H9 (cell line): ENCODE measurements around the gene HMSD. TPM values are rescaled to one million over a fixed set of nuclear protein-coding genes. Genes with fewer than 3 reads are reported as not detected.

Experiments used
- DNase-seq: peaks from one replicate; pipeline ENCODE4 v3.0.0-alpha.2; 2017
- H2AFZ ChIP-seq: one replicate; pipeline ENCODE4 v1.6.1; 2013; ENCODE audit warnings: mild to moderate bottlenecking, low read length, control low read depth, moderate library complexity
- H2AK5ac ChIP-seq: 2 replicates; pipeline ENCODE4 v1.6.1; 2013; ENCODE audit warnings: low read length, control low read depth, mixed read lengths; ENCODE audit not compliant: insufficient read length
- H2BK120ac ChIP-seq: one replicate; pipeline ENCODE4 v1.6.1; 2013; ENCODE audit warnings: low read depth, mild to moderate bottlenecking, low read length, control low read depth, inconsistent platforms; ENCODE audit not compliant: poor library complexity, severe bottlenecking
- H2BK12ac ChIP-seq: 2 replicates; pipeline ENCODE4 v1.6.1; 2013; ENCODE audit warnings: low read length, control low read depth, mixed read lengths, low read depth; ENCODE audit not compliant: insufficient read length
- H2BK15ac ChIP-seq: 2 replicates; pipeline ENCODE4 v1.6.1; 2013; ENCODE audit warnings: low read depth, low read length, control low read depth
- H2BK20ac ChIP-seq: one replicate; pipeline ENCODE4 v1.6.1; 2013; ENCODE audit warnings: low read depth, mild to moderate bottlenecking, low read length, control low read depth, inconsistent platforms; ENCODE audit not compliant: poor library complexity, severe bottlenecking
- H2BK5ac ChIP-seq: 2 replicates; pipeline ENCODE4 v1.6.1; 2013; ENCODE audit warnings: low read length, control low read depth, mixed read lengths; ENCODE audit not compliant: insufficient read length
- H3K14ac ChIP-seq: 2 replicates; pipeline ENCODE4 v1.6.1; 2013; ENCODE audit warnings: low read length, control low read depth; ENCODE audit not compliant: insufficient read depth
- H3K18ac ChIP-seq: 2 replicates; pipeline ENCODE4 v1.6.1; 2013; ENCODE audit warnings: low read depth, mild to moderate bottlenecking, mixed read lengths, low read length, control low read depth; ENCODE audit not compliant: insufficient read length
- H3K23ac ChIP-seq: 2 replicates; pipeline ENCODE4 v1.6.1; 2013; ENCODE audit warnings: low read length, control low read depth, mixed read lengths, low read depth; ENCODE audit not compliant: insufficient read length
- H3K23me2 ChIP-seq: 2 replicates; pipeline ENCODE4 v1.6.1; 2013; ENCODE audit warnings: low read depth, mild to moderate bottlenecking, mixed read lengths, low read length, control low read depth; ENCODE audit not compliant: insufficient read length, poor library complexity, severe bottlenecking
- H3K27ac ChIP-seq: 2 replicates; pipeline ENCODE4 v1.5.1; 2013; ENCODE audit warnings: low read length, control low read depth, mixed read lengths, low read depth; ENCODE audit not compliant: insufficient read length
- H3K27me3 ChIP-seq: 2 replicates; pipeline ENCODE4 v1.6.1; 2013; ENCODE audit warnings: low read length, control low read depth, inconsistent platforms; ENCODE audit not compliant: insufficient read depth
- H3K4ac ChIP-seq: 2 replicates; pipeline ENCODE4 v1.6.1; 2013; ENCODE audit warnings: low read depth, mild to moderate bottlenecking, control low read depth, inconsistent platforms, low read length, moderate library complexity
- H3K4me1 ChIP-seq: 2 replicates; pipeline ENCODE4 v1.6.1; 2013; ENCODE audit warnings: low read length, control low read depth, inconsistent platforms; ENCODE audit not compliant: insufficient read depth
- H3K4me2 ChIP-seq: 2 replicates; pipeline ENCODE4 v1.6.1; 2013; ENCODE audit warnings: low read length, control low read depth, mixed read lengths; ENCODE audit not compliant: insufficient read length, insufficient read depth
- H3K56ac ChIP-seq: 2 replicates; pipeline ENCODE4 v1.6.1; 2013; ENCODE audit warnings: low read depth, mild to moderate bottlenecking, mixed read lengths, low read length, control low read depth; ENCODE audit not compliant: insufficient read length
- H3K79me1 ChIP-seq: 2 replicates; pipeline ENCODE4 v1.6.1; 2013; ENCODE audit warnings: low read depth, mild to moderate bottlenecking, moderate library complexity, low read length, control low read depth, inconsistent platforms; ENCODE audit not compliant: insufficient read depth, poor library complexity, severe bottlenecking
- H3K79me2 ChIP-seq: 2 replicates; pipeline ENCODE4 v1.6.1; 2013; ENCODE audit warnings: low read length, control low read depth, inconsistent platforms; ENCODE audit not compliant: insufficient read depth
- H3K9ac ChIP-seq: 2 replicates; pipeline ENCODE4 v1.6.1; 2013; ENCODE audit warnings: low read length, control low read depth, mixed read lengths; ENCODE audit not compliant: insufficient read length; ENCODE audit errors: extremely low read depth
- H3K9me3 ChIP-seq: one replicate; pipeline ENCODE4 v1.6.1; 2013; ENCODE audit warnings: low read depth, low read length, inconsistent platforms; ENCODE audit not compliant: control insufficient read depth
- H3T11ph ChIP-seq: one replicate; pipeline ENCODE4 v1.6.1; 2013; ENCODE audit warnings: mild to moderate bottlenecking, low read length, control low read depth, inconsistent platforms
- H4K20me1 ChIP-seq: one replicate; pipeline ENCODE4 v1.6.1; 2013; ENCODE audit not compliant: control insufficient read depth, insufficient read length, insufficient read depth
- H4K5ac ChIP-seq: 2 replicates; pipeline ENCODE4 v1.6.1; 2013; ENCODE audit warnings: low read depth, mild to moderate bottlenecking, mixed read lengths, low read length, control low read depth; ENCODE audit not compliant: insufficient read length
- H4K8ac ChIP-seq: replicated peaks from 2 replicates; pipeline ENCODE4 v1.6.1; 2013; ENCODE audit warnings: low read length, control low read depth, mixed read lengths, low read depth; ENCODE audit not compliant: insufficient read length
- H4K91ac ChIP-seq: 2 replicates; pipeline ENCODE4 v1.6.1; 2013; ENCODE audit warnings: low read depth, mild to moderate bottlenecking, moderate library complexity, mixed read lengths, low read length, control low read depth; ENCODE audit not compliant: insufficient read length
- H3K27ac Mint-ChIP-seq, 3 experiments: 2 replicates in 2 of 3; 3 replicates in 1 of 3; pipeline ENCODE4 v1.8.0; 2020 to 2021; ENCODE audit warnings: mixed read lengths in 3 of 3, mild to moderate bottlenecking in 1 of 3, moderate library complexity in 1 of 3
- H3K27me3 Mint-ChIP-seq: 2 replicates; pipeline ENCODE4 v1.8.0; 2021; ENCODE audit warnings: low read depth, mild to moderate bottlenecking, moderate library complexity, mixed read lengths
- H3K36me3 Mint-ChIP-seq, 3 experiments: 2 replicates in 2 of 3; 3 replicates in 1 of 3; pipeline ENCODE4 v1.8.0; 2020 to 2021; ENCODE audit warnings: low read depth in 3 of 3, mixed read lengths in 3 of 3; ENCODE audit not compliant: insufficient read depth in 1 of 3
- H3K4me1 Mint-ChIP-seq, 2 experiments: 2 replicates each; pipeline ENCODE4 v1.8.0; 2020; ENCODE audit warnings: mixed read lengths in 2 of 2
- H3K4me3 Mint-ChIP-seq, 2 experiments: 2 replicates in 1 of 2; 3 replicates in 1 of 2; pipeline ENCODE4 v1.8.0; 2020 to 2021; ENCODE audit warnings: mild to moderate bottlenecking in 2 of 2, mixed read lengths in 2 of 2, moderate library complexity in 1 of 2
- H3K9me3 Mint-ChIP-seq, 2 experiments: 2 replicates in 1 of 2; 3 replicates in 1 of 2; pipeline ENCODE4 v1.8.0; 2020; ENCODE audit warnings: mild to moderate bottlenecking in 2 of 2, mixed read lengths in 2 of 2, moderate library complexity in 1 of 2
- CTCF ChIP-seq: fragments of 200-600 bp; sonication (generic); conservative IDR thresholded peaks from 3 replicates; pipeline ENCODE4 v1.8.0; 2021; ENCODE audit warnings: antibody characterized with exemption, mild to moderate bottlenecking
- WGBS: extraction: QIAGEN DNeasy Blood & Tissue Kit; methylation state at CpG from one replicate; pipeline ENCODE4 v1.1.7; 2013; ENCODE audit warnings: missing lambda C conversion rate, low lambda C conversion rate, mixed read lengths; ENCODE audit not compliant: insufficient read length; ENCODE audit errors: extremely low coverage; 5-methylcytosine and 5-hydroxymethylcytosine counted together
- total RNA-seq: library from RNA; stranded (reverse); gene quantifications from 2 replicates; pipeline ENCODE4 v1.2.1, GENCODE V29; 2021

Gene HMSD
- total RNA-seq, 1 experiment from 2014 or later: 6.6 TPM

- H3K9me3 ChIP-seq: no peaks in the 10 kb centered on the region
Measured at GRCh38 chr18:63953811-63954210, 4.7 kb downstream of the HMSD start.

More at GRCh38 chr18:63953811-63954210, 4.7 kb downstream of the HMSD start:
- Histone ChIP-seq H3K27ac (no peak overlapping the region), H3K27me3 (no peaks in the 10 kb centered on the region), H4K91ac (no peak overlapping the region), H2AK5ac (no peak overlapping the region), H3K79me1 (no peaks in the 10 kb centered on the region), H4K8ac (no peak overlapping the region), H3K4me1 (no peaks in the 10 kb centered on the region), H3K4ac (no peak overlapping the region), H4K5ac (no peak overlapping the region), H3K18ac (no peak overlapping the region), H3K23me2 (peaks cover 2% of the 10 kb centered on the region), H2BK120ac (no peak overlapping the region), H3K23ac (no peak overlapping the region), H3K9ac (no peak overlapping the region), H3T11ph (no peak overlapping the region), H2BK20ac (no peak overlapping the region), H3K4me2 (no peak overlapping the region), H2BK12ac (no peak overlapping the region), H3K56ac (no peak overlapping the region), H3K14ac (no peak overlapping the region), H2BK15ac (no peak overlapping the region), H2BK5ac (no peak overlapping the region), H4K20me1 (no peaks in the 10 kb centered on the region), H2AFZ (no peak overlapping the region), H3K79me2 (no peaks in the 10 kb centered on the region)
- peaks cover 6% of the 10 kb centered on the region for H3K27me3 Mint-ChIP-seq
- no peak for DNase-seq
- H3K4me3 Mint-ChIP-seq: no peak overlapping the region
- no peak for TF ChIP-seq CTCF
- no peaks in the 10 kb centered on the region for H3K9me3 Mint-ChIP-seq
- H3K36me3 Mint-ChIP-seq: no peaks in the 10 kb centered on the region
- WGBS: no CpG with 5 or more reads among the region's 5 CpGs
- H3K27ac Mint-ChIP-seq: no peak overlapping the region
- peaks cover 6 to 8% of the 10 kb centered on the region in 2 experiments for H3K4me1 Mint-ChIP-seq
